Measurements from ENCODE around the gene CPSF4L.

Gene CPSF4L

DNA sequence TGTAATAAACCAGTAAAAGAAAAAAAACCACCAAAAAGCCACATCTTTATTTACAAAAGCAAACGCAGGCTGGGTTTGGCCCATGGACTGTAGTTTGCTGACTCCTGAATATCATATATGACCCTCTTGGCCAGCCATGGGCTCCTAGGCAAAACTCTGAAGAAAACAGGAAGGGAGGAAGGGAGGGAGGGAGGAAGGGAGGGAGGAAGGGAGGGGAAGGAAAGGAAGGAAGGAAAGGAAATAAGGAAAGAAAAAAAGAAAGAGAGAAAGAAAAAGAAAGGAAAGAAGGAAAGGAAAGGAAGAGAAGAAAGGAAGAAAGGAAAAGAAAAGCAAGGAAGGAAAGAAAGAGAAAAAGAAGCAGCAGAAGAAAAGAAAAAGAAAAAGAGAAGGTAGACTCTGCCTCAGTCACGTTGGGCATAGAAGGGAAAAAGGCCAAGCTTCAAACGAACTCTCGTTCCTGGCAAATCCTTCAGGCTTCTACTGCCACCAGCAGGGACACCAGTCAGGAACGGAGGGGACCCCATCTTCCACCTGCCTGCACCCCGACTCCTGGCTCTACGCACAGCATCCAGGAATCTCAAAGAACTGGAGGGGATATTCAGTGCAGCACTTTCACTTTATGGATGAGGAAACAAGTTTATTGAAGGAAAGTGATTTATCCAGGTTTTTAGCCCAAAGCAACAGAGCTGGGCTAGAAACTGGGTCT is 28.0 kb upstream of the CPSF4L start:
- DNase-seq = no peak

GRCh38 chr17:73288534-73289302 is 27.0 kb upstream of the CPSF4L start:
- no peak for DNase-seq

- DNase-seq = no peak
Measured at GRCh38 chr17:73286863-73287296, 25.2 kb upstream of the CPSF4L start.

DNA sequence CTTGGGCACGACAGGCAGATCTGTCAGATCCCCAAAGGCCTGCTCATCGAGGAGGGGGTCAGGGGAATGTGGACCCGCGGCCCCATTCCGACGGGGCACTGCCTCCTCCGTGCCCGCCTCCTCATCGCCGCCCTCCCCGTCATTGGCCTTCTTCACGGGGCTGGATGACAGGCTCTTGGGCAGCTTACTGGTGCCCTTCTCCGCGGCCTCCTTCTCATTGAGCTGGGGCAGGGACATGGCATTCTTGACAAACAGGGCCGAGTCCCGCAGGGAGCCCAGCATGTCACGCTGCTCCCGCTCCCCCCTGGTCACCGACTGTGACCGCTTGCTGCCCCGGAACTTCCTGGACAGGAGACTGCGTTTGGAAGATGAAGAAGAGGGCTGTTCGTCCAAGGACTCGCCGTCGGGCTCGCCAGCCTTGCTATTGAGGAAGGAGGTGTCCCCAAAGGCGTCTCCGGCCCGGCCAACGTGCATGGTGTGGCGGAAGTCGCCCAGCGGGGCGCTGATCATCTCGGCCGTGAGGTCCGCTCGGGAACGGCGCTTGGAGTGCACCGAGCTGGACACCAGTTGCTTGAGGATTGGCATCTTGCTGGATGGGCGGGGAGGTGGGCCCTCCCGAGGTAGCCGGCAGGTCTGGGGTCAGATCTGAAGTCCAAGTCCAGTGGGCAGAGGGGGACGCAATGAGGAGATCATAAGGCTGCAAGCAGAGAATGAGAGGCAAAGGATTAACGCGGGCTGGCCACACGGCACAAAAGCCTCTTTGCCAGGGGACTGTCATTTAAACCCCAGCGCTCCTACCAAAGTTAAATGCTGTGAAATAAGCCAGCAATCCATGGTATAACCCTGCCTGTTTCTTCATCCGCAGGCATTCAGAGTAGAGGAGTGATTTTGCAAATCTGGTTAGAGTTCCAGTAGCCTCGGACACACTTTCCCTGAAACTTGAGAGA is 24.5 kb upstream of the CPSF4L start:
- DNase-seq = no peak

GRCh38 chr17:73285603-73285908 is 23.9 kb upstream of the CPSF4L start:
- DNase-seq = no peak

GRCh38 chr17:73284906-73285602 is 23.4 kb upstream of the CPSF4L start:
- DNase-seq = no peak

GRCh38 chr17:73284354-73284753 is 22.7 kb upstream of the CPSF4L start:
- no peak for DNase-seq

DNA sequence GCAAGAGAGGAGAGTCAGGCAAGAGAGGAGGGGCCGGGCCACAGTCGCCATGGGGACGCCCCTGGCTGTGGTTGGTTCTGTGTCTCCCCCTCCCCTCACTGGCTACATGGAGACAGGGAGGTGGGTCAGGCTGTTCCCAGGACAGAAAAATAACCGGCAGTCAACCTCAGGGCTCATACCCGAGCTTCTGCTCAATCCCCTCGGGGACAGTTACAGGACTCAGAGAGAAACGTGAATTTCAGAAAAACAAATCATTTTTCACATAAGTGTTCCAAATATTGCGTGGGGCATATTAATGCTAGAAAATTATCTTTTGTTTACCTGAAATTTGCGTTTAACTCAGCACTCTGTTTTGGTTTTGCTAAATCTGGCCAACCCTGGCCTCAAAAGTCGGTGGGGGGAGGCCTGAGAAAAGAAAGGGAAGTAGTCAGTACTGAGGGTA is 22.2 kb upstream of the CPSF4L start:
- no peak for DNase-seq

DNA sequence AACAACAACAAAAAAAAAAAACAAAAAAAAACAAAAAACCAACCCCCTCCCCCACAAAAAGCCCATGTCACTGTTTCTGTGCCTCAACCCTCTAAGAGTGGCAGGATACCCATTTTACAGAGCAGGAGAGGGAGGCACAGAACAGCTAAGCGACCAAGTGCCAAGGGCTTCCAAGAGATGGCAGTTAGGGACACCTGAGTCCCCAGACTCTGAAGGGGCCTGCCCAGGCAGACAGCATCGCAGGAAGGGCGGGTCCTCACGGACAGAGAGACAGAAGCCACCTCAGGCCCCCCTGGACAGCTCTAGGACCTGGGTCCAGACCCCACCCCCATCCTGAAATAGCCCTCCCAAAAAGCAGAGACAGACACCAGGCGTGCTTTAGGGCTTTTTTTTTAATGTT is 21.6 kb upstream of the CPSF4L start:
- no peak for DNase-seq

DNA sequence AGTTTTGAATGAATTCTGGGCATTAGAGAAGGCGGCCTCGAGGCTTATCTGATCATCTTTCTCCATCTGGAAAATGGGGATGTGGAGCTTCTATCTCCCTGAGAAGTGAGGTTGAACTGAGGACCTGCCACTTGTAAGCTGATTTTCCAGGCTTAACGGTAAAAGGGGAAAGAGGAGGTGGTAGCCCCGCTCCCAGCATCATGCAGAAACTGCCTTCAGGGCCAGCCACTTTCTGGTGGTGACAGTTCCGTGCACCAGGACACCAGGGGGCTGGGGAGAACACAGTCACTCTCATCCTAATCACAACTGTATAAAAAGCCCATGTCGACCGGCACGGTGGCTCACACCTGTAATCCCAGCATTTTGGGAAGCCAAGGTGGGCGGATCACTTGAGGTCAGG is 20.9 kb upstream of the CPSF4L start:
- no peak for DNase-seq

DNA sequence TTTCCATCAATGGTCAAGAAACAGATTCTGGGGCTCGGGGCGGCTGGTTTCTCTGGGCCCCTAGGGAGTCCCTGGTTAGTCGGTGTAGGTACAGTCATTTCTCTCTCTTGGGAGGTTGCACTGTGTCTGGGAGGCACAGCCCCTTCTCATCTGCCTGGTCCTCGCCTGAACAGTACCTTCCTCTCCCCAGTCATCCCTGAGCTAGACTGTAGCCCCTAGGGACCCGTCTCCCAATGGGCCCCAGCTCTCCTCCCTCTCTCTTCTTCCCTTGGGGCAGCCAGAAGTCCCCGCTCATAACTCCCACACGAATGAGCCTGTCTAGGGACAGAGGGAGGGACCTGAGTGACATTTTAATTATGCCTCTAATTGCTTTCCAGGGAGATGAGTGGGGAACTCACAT is 20.2 kb upstream of the CPSF4L start:
- DNase-seq = no peak

DNA sequence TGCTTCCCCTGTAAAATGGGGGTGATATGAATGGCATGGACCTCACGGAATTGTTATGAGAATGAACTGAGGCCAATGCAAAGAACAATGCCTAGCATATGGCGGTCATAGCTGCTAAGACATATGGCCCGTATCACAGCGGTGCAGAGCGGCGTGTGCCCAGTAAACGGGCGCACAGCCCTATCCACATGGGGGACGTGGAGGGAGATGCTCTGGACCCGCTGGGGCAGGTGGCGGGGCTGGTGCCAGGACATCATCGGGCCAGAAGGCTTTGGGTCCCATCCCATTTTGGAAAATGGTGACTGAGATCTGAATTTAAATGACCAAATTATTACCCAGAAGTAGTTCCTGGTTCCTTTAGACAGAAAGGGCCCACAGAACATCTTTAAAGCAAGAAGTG is 18.5 kb upstream of the CPSF4L start:
- no peak for DNase-seq

DNA sequence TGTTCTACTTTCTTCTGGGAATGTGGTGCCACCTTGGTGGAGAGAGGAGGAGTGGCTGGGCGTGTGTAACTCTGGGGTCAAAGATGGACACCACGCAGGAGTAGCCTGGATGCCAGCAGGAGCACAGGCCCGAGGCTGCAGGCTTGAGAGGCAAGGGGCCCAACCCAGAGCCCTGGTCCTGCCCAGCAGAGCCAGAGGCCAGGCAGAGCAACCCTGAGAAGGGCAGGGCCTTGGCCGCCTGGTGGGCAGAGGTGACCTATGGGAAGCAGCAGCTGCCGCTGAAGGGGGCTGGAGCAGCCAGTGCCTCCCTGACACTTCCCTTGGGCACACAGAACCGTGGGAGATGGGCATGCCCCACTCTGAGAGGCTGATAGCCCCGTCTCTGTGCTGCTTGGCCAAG is 18.0 kb upstream of the CPSF4L start:
- DNase-seq = no peak

DNA sequence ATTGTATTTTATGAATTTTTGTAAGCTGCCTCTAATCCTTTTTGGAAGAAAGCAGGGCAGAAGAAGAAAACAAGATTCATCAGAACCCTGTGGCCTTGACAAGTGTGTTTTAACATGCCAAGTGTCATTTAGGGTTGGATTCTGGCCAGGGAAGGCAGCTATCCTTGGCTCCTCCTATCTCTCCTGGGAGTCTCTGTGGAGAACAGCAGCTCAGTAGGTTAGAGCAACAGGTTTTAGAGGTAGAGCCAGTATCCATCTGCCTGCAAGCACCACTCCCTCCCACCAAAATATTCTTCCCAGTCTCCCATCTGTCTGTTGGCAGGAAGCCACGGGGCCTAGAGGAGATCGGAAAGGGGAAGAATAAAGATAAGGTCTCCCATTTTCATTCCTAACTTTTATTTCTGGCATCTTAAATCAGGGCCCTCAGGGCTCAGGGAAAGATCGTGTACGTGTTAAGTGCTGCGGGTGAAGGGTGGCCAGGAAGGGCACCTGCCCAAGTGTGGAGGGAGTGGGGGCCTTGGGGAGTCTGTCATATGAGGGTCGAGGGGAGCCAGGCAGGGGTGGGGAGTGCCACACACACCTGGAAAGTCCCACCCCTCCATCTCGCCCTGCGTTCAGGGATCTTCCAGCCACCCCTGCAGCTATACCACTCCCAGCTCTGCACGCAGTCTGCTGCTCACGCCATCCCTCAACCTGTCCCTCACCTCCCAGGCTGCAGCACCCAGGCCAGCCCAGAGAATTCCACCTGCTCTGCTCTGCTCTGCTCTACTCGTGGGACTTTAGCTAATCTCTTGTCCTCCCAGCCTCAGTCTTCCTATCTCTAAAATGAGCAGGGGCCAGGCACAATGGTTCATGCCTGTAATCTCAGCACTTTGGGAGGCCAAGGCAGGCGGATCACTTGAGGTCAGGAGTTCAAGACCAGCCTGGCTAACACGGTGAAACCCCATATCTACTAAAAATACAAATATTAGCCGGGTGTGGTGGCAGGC is 17.1 kb upstream of the CPSF4L start:
- DNase-seq = no peak

DNA sequence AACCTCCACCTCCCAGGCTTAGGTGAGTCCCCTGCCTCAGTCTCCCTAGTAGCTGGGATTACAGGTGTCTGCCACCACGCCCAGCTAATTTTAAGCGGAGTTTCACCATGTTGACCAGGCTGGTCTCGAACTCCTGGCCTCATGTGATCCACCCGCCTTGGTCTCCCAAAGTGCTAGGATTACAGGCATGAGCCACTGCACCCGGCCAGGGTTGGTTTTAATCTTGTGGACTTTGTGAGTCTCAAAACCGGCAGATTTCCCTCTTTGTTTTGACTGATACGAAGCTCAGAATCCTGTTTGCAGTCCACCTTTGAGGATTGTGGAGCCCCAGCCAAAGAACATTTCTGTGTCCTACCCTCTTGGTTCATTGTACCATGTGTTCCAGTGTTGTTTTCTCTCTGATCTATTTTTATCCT is 16.4 kb upstream of the CPSF4L start:
- no peak for DNase-seq

DNA sequence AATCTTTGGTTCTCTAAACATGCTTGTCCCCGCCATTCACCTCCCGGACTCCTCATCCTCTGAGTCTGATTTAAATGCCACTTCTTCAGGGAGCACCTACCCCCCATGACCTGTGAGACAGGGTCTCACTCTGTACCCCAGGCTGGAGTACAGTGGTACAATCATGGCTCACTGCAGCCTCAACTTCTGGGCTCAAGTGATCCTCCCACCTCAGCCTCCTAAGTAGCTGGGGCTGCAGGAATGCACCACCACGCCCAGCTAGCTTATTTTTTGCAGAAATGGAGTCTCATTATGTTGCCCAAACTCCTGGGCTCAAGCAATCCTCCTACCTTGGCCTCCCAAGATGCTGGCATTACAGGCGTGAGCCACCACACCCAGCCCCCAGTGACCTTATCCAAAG is 12.8 kb upstream of the CPSF4L start:
- no peak for DNase-seq

DNA sequence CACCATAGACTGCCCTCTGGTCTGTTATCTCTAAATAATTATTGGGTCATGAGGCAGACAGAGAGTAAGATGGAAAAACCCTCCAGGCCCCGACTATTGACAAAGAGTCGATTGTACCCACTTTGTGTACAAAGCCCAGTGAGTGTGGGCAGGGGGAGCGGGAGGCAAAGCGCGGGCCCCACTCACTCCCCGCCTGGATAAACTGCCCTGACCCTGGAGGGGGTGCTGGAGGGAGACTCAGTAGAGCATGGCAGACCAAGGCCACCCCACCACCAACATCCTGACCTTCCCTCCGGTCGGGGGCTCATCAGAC is 11.2 kb upstream of the CPSF4L start:
- DNase-seq = no peak

DNA sequence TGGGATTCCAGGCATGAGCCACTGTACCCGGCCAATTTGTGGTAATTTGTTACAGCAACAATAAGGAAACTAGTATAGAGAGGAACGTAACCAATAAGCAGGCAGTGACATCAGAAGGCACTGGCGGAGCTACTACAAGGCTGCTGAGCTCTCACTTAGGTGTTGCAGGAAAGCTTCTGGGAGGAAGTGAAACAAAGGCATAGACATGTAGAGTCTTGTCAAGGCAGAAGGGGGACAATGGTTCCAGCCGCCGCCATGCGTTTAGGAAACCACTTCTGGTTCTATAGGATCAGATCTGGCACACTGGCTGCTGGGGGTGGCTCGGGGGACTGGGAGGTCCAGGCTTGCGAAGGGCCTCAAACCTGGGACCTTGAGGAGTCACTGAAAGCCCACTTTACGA is 9.4 kb upstream of the CPSF4L start:
- DNase-seq = no peak

GRCh38 chr17:73269791-73270190 is 8.1 kb upstream of the CPSF4L start:
- no peak for DNase-seq

- no peak for DNase-seq
Measured at GRCh38 chr17:73269329-73269615, 7.6 kb upstream of the CPSF4L start.

- DNase-seq = no peak
Measured at GRCh38 chr17:73268582-73269328, 7.1 kb upstream of the CPSF4L start.

Data from activated naive CD4-positive, alpha-beta T cell treated with anti-CD3 and anti-CD28 coated beads, Interleukin-2, amount 50 U/mL, for 16 hours (primary cell).